Adipose tissue (tissue), 3 donors: ENCODE results near the gene ATP8A1. TPM values are rescaled to one million over a fixed set of nuclear protein-coding genes. Genes with fewer than 3 reads are reported as not detected.

ENCODE experiments used
- H3K27ac ChIP-seq: one replicate; pipeline ENCODE4 v1.5.1; 2013; ENCODE audit warnings: low read depth, low read length
- WGBS, 3 donors: extraction: QIAGEN DNeasy Blood & Tissue Kit; methylation state at CpG; one replicate each; pipeline ENCODE4 v1.1.7; 2013; 5-methylcytosine and 5-hydroxymethylcytosine counted together
- polyA plus RNA-seq, 3 donors: library from polyadenylated mRNA; stranded (reverse); fragments of 200-250 nt; gene quantifications; one replicate each; pipeline ENCODE4 v1.2.3, GENCODE V29; 2013
- donor health status: healthy with polysubstance abuse.
- donor health status: Bipolar disorder and iron deficiency.
- donor health status: healthy.

ATP8A1 gene
- polyA plus RNA-seq, 3 donors, result 4.3 to 6.3 (median 5.3) TPM

GRCh38 chr4:42371305-42372252, 285.3 kb downstream of the ATP8A1 start:
- 48 to 61% (median 59%) methylated on average over 2 of the region's 2 CpGs for WGBS, 3 donors

GRCh38 chr4:42369489-42369888, 287.4 kb downstream of the ATP8A1 start:
- 89 to 97% (median 96%) methylated on average over 26 to 27 of the region's 27 CpGs for WGBS, 3 donors
- H3K27ac ChIP-seq, result no peak overlapping the region

More at GRCh38 chr4:42371305-42372252, 285.3 kb downstream of the ATP8A1 start:
- no peak overlapping the region for H3K27ac ChIP-seq

DNA sequence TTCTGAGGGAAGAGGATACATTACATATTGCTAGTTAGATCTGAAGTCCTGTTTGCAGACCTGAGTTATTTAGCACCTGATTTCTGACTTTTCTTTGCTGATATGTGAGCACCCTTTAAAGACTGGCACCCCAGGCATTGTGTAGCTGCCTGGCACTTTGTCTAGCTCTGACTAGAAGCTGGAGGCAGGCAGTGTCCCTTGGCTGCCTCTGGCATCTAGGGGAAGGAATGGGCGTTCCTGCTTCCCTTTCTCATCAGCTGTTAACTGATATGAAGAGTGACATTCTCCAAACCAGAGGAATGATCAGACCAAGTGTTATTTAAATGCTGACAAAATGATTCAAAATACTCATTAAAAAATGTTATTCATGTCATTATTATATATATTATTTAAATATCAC, 289.9 kb downstream of the ATP8A1 start:
- H3K27ac ChIP-seq, result no peak overlapping the region
- WGBS, 3 donors, result 59 to 71% (median 69%) methylated on average over 1 of the region's 1 CpG

- no peak overlapping the region for H3K27ac ChIP-seq
These were observed 292.4 kb downstream of the ATP8A1 start for GRCh38 chr4:42364266-42365053.

DNA sequence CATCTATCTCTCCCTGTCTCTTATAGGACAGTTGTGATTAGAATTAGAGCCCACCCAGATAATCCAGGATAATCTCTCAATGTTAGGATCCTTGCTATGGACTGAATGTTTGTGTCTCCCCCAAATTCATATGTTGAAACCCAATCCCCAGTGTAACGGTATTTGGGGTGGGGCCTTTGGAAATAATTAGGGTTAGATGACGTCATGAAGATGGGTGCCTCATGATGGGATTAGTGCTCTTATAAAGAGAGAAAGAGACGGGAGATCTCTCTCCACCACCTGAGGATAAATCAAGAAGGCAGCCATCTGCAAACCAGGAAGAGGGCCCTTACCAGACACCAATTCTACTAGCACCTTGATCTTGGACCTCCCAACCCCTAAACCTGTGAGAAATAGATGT, 293.3 kb downstream of the ATP8A1 start:
- 87 to 92% (median 91%) methylated on average over 3 of the region's 3 CpGs for WGBS, 3 donors
- H3K27ac ChIP-seq, result no peak overlapping the region

- 72 to 88% (median 84%) methylated on average over 3 of the region's 3 CpGs for WGBS, 3 donors
- no peak overlapping the region for H3K27ac ChIP-seq
These were observed 294.3 kb downstream of the ATP8A1 start for GRCh38 chr4:42362591-42362990.

DNA sequence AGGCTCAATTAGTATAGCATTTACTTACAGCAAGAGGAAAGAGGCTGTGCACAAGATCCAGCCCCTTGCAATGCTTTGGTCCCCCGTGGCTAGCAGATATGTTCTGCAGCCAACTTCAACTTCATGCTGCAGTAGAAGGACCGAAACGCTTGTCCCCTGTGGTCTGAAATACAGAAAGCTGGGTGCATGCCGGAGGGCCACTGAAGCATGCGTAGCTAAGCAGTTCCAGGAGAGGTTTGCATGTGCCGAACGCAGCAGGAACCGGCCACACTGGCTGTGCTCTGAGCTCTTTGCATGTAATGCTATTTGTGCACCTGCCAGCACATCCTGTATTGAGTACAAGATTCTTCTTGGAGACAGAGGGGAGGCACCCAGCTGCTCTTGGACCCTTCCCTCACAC, 295.4 kb downstream of the ATP8A1 start:
- WGBS, 3 donors, result 84 to 86% (median 84%) methylated on average over 8 of the region's 8 CpGs
- H3K27ac ChIP-seq, result no peak overlapping the region

- WGBS, 3 donors, result 23 to 40% (median 27%) methylated on average over 2 of the region's 2 CpGs
- H3K27ac ChIP-seq, result no peak overlapping the region
These were observed 296.6 kb downstream of the ATP8A1 start for GRCh38 chr4:42360256-42360669.

- no peak overlapping the region for H3K27ac ChIP-seq
- 29 to 44% (median 43%) methylated on average over 5 of the region's 5 CpGs for WGBS, 3 donors
These were observed 297.2 kb downstream of the ATP8A1 start for GRCh38 chr4:42359711-42360110.

Other genes with a start within 250 kb of the ATP8A1 start
- not detected for gene GRXCR1, start 235.6 kb upstream of the ATP8A1 start, polyA plus RNA-seq